Right atrium auricular region (tissue), 2 donors: Measurements from ENCODE around the gene KIAA1217. TPM values are rescaled to one million over a fixed set of nuclear protein-coding genes. Genes with fewer than 3 reads are reported as not detected.

Experiments used
- DNase-seq: peaks from one replicate; pipeline ENCODE4 v3.0.0-alpha.2; 2019; ENCODE audit warnings: low spot score
- H3K27ac ChIP-seq, 2 donors: fragments of 200-600 bp; sonication (generic); 1 replicate in 1 of 2; 2 replicates in 1 of 2; pipeline ENCODE4 v1.5.1; 2016 to 2019
- H3K27me3 ChIP-seq, 2 donors: fragments of 200-600 bp; sonication (generic); one replicate each; pipeline versions ENCODE4 v1.5.1 to v1.6.0; 2017 to 2019
- H3K36me3 ChIP-seq: fragments of 200-600 bp; sonication (generic); one replicate; pipeline ENCODE4 v1.5.1; 2016
- H3K4me1 ChIP-seq, 2 donors: fragments of 200-600 bp; sonication (generic); one replicate each; pipeline versions ENCODE4 v1.5.1 to v1.6.0; 2017 to 2019
- H3K4me3 ChIP-seq, 2 donors: fragments of 200-600 bp; sonication (generic); 1 replicate in 1 of 2; 2 replicates in 1 of 2; pipeline ENCODE4 v1.5.1; 2017 to 2019; ENCODE audit warnings: mild to moderate bottlenecking in 1 of 2, moderate library complexity in 1 of 2
- H3K9me3 ChIP-seq, 2 donors: fragments of 200-600 bp; sonication (generic); one replicate each; pipeline ENCODE4 v1.5.1; 2019
- CTCF ChIP-seq, 2 donors: fragments of 200-600 bp; sonication (generic); IDR thresholded peaks; one replicate each; pipeline ENCODE4 v1.5.1; 2019; ENCODE audit warnings: antibody characterized with exemption in 2 of 2
- total RNA-seq, 2 donors: library from RNA; depleted of rRNA; stranded (reverse); fragments of >200 nt; gene quantifications; one replicate each; pipeline ENCODE4 v1.1.0, GENCODE V29; 2016

KIAA1217 gene
- total RNA-seq, 2 donors from 2014 or later: 24.0 to 33.3 TPM

DNA sequence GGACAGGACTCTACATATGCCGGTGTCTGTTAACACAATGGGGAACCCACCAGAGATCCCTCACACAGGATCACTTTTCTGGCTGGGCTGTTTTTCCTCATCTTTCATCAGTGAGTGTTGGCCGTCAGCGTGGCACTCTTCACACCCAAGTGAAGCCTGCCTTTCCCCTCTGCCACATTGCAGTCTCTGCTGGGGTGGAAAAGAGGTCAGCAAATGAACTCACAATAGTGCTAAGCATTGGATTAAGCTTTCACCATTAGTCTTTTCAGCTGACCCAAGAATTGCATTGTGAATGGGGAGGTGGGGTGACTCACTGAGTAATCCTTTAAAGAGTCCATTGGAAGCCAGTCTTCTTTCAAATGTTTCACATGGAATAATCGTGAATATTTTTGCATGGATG lies 143.0 kb downstream of the KIAA1217 start:
- Histone ChIP-seq H3K27ac (no peak overlapping the region), H3K36me3 (no peaks in the 10 kb centered on the region), H3K4me3 (no peak overlapping the region), H3K27me3 (no peaks in the 10 kb centered on the region), H3K9me3 (no peaks in the 10 kb centered on the region), H3K4me1 (peaks cover 0 to 49% of the 10 kb centered on the region in 2 donors)
- no peak for DNase-seq
- TF ChIP-seq CTCF (IDR thresholded peaks at IDR 0.05): no peak

DNA sequence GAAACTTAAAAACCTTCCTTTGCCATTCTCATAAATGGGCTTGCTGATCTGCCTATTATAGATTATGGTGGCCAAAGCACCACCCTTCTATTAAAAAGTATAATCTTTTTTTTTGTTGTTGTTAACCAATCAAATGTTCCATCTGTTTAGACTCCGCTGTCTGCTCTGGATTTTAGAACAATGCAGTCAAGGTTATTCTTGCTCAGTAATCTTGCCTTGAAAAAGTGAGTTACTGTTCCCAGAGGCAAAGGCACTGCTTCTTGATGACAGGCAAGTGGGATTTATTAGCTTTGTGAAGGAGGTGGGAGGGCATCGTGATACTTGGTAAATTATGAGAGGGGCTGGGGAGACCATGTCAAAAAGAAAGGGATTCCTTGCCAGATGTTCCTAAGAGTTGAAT lies 143.5 kb downstream of the KIAA1217 start:
- Histone ChIP-seq H3K27ac (no peak overlapping the region), H3K4me1 (peaks cover 0 to 51% of the 10 kb centered on the region in 2 donors)

GRCh38 chr10:24353319-24353718 lies 144.4 kb downstream of the KIAA1217 start:
- Histone ChIP-seq H3K9me3 (no peaks in the 10 kb centered on the region), H3K36me3 (no peaks in the 10 kb centered on the region), H3K4me1 (peaks cover 0 to 61% of the 10 kb centered on the region in 2 donors), H3K4me3 (no peak overlapping the region), H3K27ac (no peak overlapping the region), H3K27me3 (no peaks in the 10 kb centered on the region)
- TF ChIP-seq CTCF (IDR thresholded peaks at IDR 0.05): no peak
- no peak for DNase-seq

More for the DNA sequence above, 143.5 kb downstream of the KIAA1217 start:
- H3K9me3 ChIP-seq: no peaks in the 10 kb centered on the region
- DNase-seq: no peak
- no peaks in the 10 kb centered on the region for H3K27me3 ChIP-seq
- no peak overlapping the region for H3K4me3 ChIP-seq
- no peak for TF ChIP-seq CTCF (IDR thresholded peaks at IDR 0.05)
- H3K36me3 ChIP-seq: no peaks in the 10 kb centered on the region

- no peaks in the 10 kb centered on the region for H3K36me3 ChIP-seq
- H3K27ac ChIP-seq: peak overlapping the region in 1 of 2 donors; percentile 32
- no peaks in the 10 kb centered on the region for H3K9me3 ChIP-seq
- H3K27me3 ChIP-seq: no peaks in the 10 kb centered on the region
- H3K4me1 ChIP-seq: peaks cover 0 to 53% of the 10 kb centered on the region in 2 donors
- no peak for TF ChIP-seq CTCF (IDR thresholded peaks at IDR 0.05)
- no peak overlapping the region for H3K4me3 ChIP-seq
- DNase-seq: no peak
Observed at GRCh38 chr10:24355056-24355688, 146.2 kb downstream of the KIAA1217 start.

- H3K4me3 ChIP-seq: no peak overlapping the region
- no peaks in the 10 kb centered on the region for H3K36me3 ChIP-seq
- no peaks in the 10 kb centered on the region for H3K27me3 ChIP-seq
- no peaks in the 10 kb centered on the region for H3K9me3 ChIP-seq
- DNase-seq: no peak
- no peak for TF ChIP-seq CTCF (IDR thresholded peaks at IDR 0.05)
- H3K4me1 ChIP-seq: peaks cover 0 to 43% of the 10 kb centered on the region in 2 donors
- H3K27ac ChIP-seq: no peak overlapping the region
Observed at GRCh38 chr10:24357344-24358004, 148.5 kb downstream of the KIAA1217 start.
